HUES64 (cell line): ENCODE measurements around the gene PPP1R3A.

ENCODE experiments used
- H3K27ac ChIP-seq: 2 replicates; pipeline ENCODE4 v1.7.0; 2013; ENCODE audit warnings: low read depth, low read length, inconsistent platforms
- H3K27me3 ChIP-seq: 2 replicates; pipeline ENCODE4 v1.6.1; 2013; ENCODE audit warnings: mild to moderate bottlenecking, low read length; ENCODE audit not compliant: insufficient read depth
- H3K36me3 ChIP-seq: 2 replicates; pipeline ENCODE4 v1.6.1; 2013; ENCODE audit warnings: mild to moderate bottlenecking, low read length; ENCODE audit not compliant: insufficient read depth
- H3K4me1 ChIP-seq: 2 replicates; pipeline ENCODE4 v1.6.1; 2013; ENCODE audit warnings: mild to moderate bottlenecking, low read length, moderate library complexity; ENCODE audit not compliant: insufficient read depth
- H3K4me3 ChIP-seq: 2 replicates; pipeline ENCODE4 v1.5.1; 2013; ENCODE audit warnings: mild to moderate bottlenecking, low read length, moderate library complexity
- H3K9ac ChIP-seq: 2 replicates; pipeline ENCODE4 v1.6.1; 2013; ENCODE audit warnings: mild to moderate bottlenecking, low read depth, low read length
- H3K9me3 ChIP-seq: 2 replicates; pipeline ENCODE4 v1.6.1; 2013; ENCODE audit warnings: low read depth, low read length; ENCODE audit not compliant: insufficient read depth
- WGBS: fragments of 150-250, 120-280 bp; methylation state at CpG from one replicate; pipeline ENCODE4 v1.1.7; 2013; ENCODE audit warnings: missing lambda C conversion rate; 5-methylcytosine and 5-hydroxymethylcytosine counted together

Gene PPP1R3A

GRCh38 chr7:113921363-113921762, 2.6 kb upstream of the PPP1R3A start:
- H3K9me3 ChIP-seq, result no peaks in the 10 kb centered on the region
- H3K27ac ChIP-seq, result no peak overlapping the region
- no peaks in the 10 kb centered on the region for H3K4me1 ChIP-seq
- H3K27me3 ChIP-seq, result no peaks in the 10 kb centered on the region
- no peak overlapping the region for H3K4me3 ChIP-seq
- H3K36me3 ChIP-seq, result no peaks in the 10 kb centered on the region
- H3K9ac ChIP-seq, result no peak overlapping the region

GRCh38 chr7:113917840-113918239, 969 bp downstream of the PPP1R3A start:
- Histone ChIP-seq H3K4me1 (no peaks in the 10 kb centered on the region), H3K27me3 (no peaks in the 10 kb centered on the region), H3K36me3 (no peaks in the 10 kb centered on the region), H3K9ac (no peak overlapping the region), H3K27ac (no peak overlapping the region), H3K4me3 (no peak overlapping the region), H3K9me3 (no peaks in the 10 kb centered on the region)
- no CpG with 5 or more reads among the region's 1 CpG for WGBS

GRCh38 chr7:113915956-113916355, 2.9 kb downstream of the PPP1R3A start:
- no peaks in the 10 kb centered on the region for H3K4me1 ChIP-seq
- 83% methylated on average over 1 of the region's 2 CpGs for WGBS
- H3K27ac ChIP-seq, result no peak overlapping the region
- H3K27me3 ChIP-seq, result no peaks in the 10 kb centered on the region
- H3K4me3 ChIP-seq, result no peak overlapping the region
- H3K36me3 ChIP-seq, result no peaks in the 10 kb centered on the region
- H3K9me3 ChIP-seq, result no peaks in the 10 kb centered on the region
- H3K9ac ChIP-seq, result no peak overlapping the region

GRCh38 chr7:113912876-113913275, 5.9 kb downstream of the PPP1R3A start:
- H3K36me3 ChIP-seq, result no peaks in the 10 kb centered on the region
- no peaks in the 10 kb centered on the region for H3K4me1 ChIP-seq
- 89% methylated on average over 6 of the region's 6 CpGs for WGBS

GRCh38 chr7:113907617-113908016, 11.2 kb downstream of the PPP1R3A start:
- H3K27ac ChIP-seq, result no peak overlapping the region
- no peak overlapping the region for H3K4me3 ChIP-seq
- H3K9me3 ChIP-seq, result no peaks in the 10 kb centered on the region
- 77% methylated on average over 3 of the region's 3 CpGs for WGBS
- H3K27me3 ChIP-seq, result no peaks in the 10 kb centered on the region
- no peak overlapping the region for H3K9ac ChIP-seq
- H3K4me1 ChIP-seq, result no peaks in the 10 kb centered on the region
- no peaks in the 10 kb centered on the region for H3K36me3 ChIP-seq

More at GRCh38 chr7:113912876-113913275, 5.9 kb downstream of the PPP1R3A start:
- no peak overlapping the region for H3K27ac ChIP-seq
- no peaks in the 10 kb centered on the region for H3K9me3 ChIP-seq
- H3K27me3 ChIP-seq, result no peaks in the 10 kb centered on the region
- H3K9ac ChIP-seq, result no peak overlapping the region
- no peak overlapping the region for H3K4me3 ChIP-seq

GRCh38 chr7:113904521-113904920, 14.3 kb downstream of the PPP1R3A start:
- H3K9me3 ChIP-seq, result no peaks in the 10 kb centered on the region
- no peak overlapping the region for H3K27ac ChIP-seq
- H3K4me3 ChIP-seq, result no peak overlapping the region
- H3K4me1 ChIP-seq, result no peaks in the 10 kb centered on the region
- no peak overlapping the region for H3K9ac ChIP-seq
- H3K27me3 ChIP-seq, result no peaks in the 10 kb centered on the region
- no peaks in the 10 kb centered on the region for H3K36me3 ChIP-seq
- WGBS, result 60% methylated on average over 1 of the region's 1 CpG

- WGBS, result 86% methylated on average over 3 of the region's 3 CpGs
- Histone ChIP-seq H3K27ac (no peak overlapping the region), H3K9me3 (no peaks in the 10 kb centered on the region), H3K4me3 (no peak overlapping the region), H3K9ac (no peak overlapping the region), H3K27me3 (no peaks in the 10 kb centered on the region), H3K36me3 (no peaks in the 10 kb centered on the region), H3K4me1 (no peaks in the 10 kb centered on the region)
Measured at GRCh38 chr7:113892818-113893217, 26.0 kb downstream of the PPP1R3A start.

GRCh38 chr7:113891828-113892227, 27.0 kb downstream of the PPP1R3A start:
- Histone ChIP-seq H3K27me3 (no peaks in the 10 kb centered on the region), H3K4me3 (no peak overlapping the region), H3K4me1 (no peaks in the 10 kb centered on the region), H3K27ac (no peak overlapping the region), H3K9ac (no peak overlapping the region), H3K36me3 (no peaks in the 10 kb centered on the region), H3K9me3 (no peaks in the 10 kb centered on the region)
- WGBS, result no CpG with 5 or more reads among the region's 1 CpG

GRCh38 chr7:113891031-113891350, 27.8 kb downstream of the PPP1R3A start:
- Histone ChIP-seq H3K4me1 (no peaks in the 10 kb centered on the region), H3K9ac (no peak overlapping the region), H3K4me3 (no peak overlapping the region), H3K9me3 (no peaks in the 10 kb centered on the region), H3K36me3 (no peaks in the 10 kb centered on the region), H3K27ac (no peak overlapping the region), H3K27me3 (no peaks in the 10 kb centered on the region)
- whole genome bisulfite sequencing, result 91% methylated on average over 2 of the region's 2 CpGs

GRCh38 chr7:113890331-113891030, 28.3 kb downstream of the PPP1R3A start:
- H3K9ac ChIP-seq, result no peak overlapping the region
- H3K36me3 ChIP-seq, result no peaks in the 10 kb centered on the region
- no peaks in the 10 kb centered on the region for H3K27me3 ChIP-seq
- no peak overlapping the region for H3K27ac ChIP-seq
- H3K9me3 ChIP-seq, result no peaks in the 10 kb centered on the region
- 85% methylated on average over 1 of the region's 2 CpGs for WGBS
- no peak overlapping the region for H3K4me3 ChIP-seq
- H3K4me1 ChIP-seq, result no peaks in the 10 kb centered on the region

GRCh38 chr7:113883096-113883495, 35.7 kb downstream of the PPP1R3A start:
- Histone ChIP-seq H3K9ac (no peak overlapping the region), H3K27ac (no peak overlapping the region), H3K4me1 (no peaks in the 10 kb centered on the region), H3K9me3 (no peaks in the 10 kb centered on the region), H3K4me3 (no peak overlapping the region), H3K27me3 (no peaks in the 10 kb centered on the region), H3K36me3 (no peaks in the 10 kb centered on the region)
- WGBS, result no CpG with 5 or more reads among the region's 1 CpG

GRCh38 chr7:113880559-113880958, 38.2 kb downstream of the PPP1R3A start:
- H3K4me1 ChIP-seq, result no peaks in the 10 kb centered on the region
- H3K4me3 ChIP-seq, result no peak overlapping the region
- H3K9me3 ChIP-seq, result no peaks in the 10 kb centered on the region
- no peaks in the 10 kb centered on the region for H3K36me3 ChIP-seq
- H3K27me3 ChIP-seq, result no peaks in the 10 kb centered on the region
- H3K9ac ChIP-seq, result no peak overlapping the region
- no peak overlapping the region for H3K27ac ChIP-seq
- 82% methylated on average over 3 of the region's 3 CpGs for WGBS
